Tibial nerve (tissue), 3 donors: ENCODE measurements around the gene CRTC3.

Experiments used
- CTCF ChIP-seq, 5 experiments: fragments of 200-600 bp in 3 of 5; fragments of 450-650 bp in 2 of 5; sonication (generic) in 3 of 5; IDR thresholded peaks; one replicate each; pipeline ENCODE4 v1.5.1; 2016 to 2019; ENCODE audit warnings: antibody characterized with exemption in 5 of 5, mild to moderate bottlenecking in 3 of 5, moderate library complexity in 2 of 5
- POLR2A ChIP-seq, 2 donors: fragments of 450-650 bp; IDR thresholded peaks; one replicate each; pipeline ENCODE4 v1.6.1; 2017; ENCODE audit warnings: antibody characterized with exemption in 2 of 2, mild to moderate bottlenecking in 2 of 2, moderate library complexity in 2 of 2

- no peak for TF ChIP-seq CTCF (IDR thresholded peaks at IDR 0.05)
- TF ChIP-seq POLR2A (IDR thresholded peaks at IDR 0.05): no peak
These were observed 150.7 kb downstream of the CRTC3 start for GRCh38 chr15:90680371-90680935.
